ENCODE measurements around the gene GNG12. TPM values are rescaled to one million over a fixed set of nuclear protein-coding genes. Genes with fewer than 3 reads are reported as not detected.

Gene GNG12
- total and polyA plus RNA-seq, 12 donors, result 15.3 to 121 (median 84.7) TPM

- intact Hi-C loops (cut with DNase I), result no loop called here
- Histone ChIP-seq H3K4me3 (no peak overlapping the region), H3K27me3 (no peaks in the 10 kb centered on the region), H3K9me3 (replicated peaks in 1 of 3) (no peaks in the 10 kb centered on the region), H3K27ac (no peak overlapping the region), H3K36me3 (replicated peaks in 1 of 2) (no peaks in the 10 kb centered on the region), H3K4me1 (replicated peaks in 1 of 2) (no peaks in the 10 kb centered on the region)
- no peak for TF ChIP-seq CTCF (IDR thresholded peaks at IDR 0.05)
- TF ChIP-seq POLR2A (IDR thresholded peaks at IDR 0.05), result no peak
- 92 to 98% (median 94%) methylated on average over 2 of the region's 2 CpGs for whole genome bisulfite sequencing, 4 donors
- DNase-seq, result no peak
Measured at GRCh38 chr1:67655581-67655980, 177.7 kb downstream of the GNG12 start.

- no peak for TF ChIP-seq POLR2A (IDR thresholded peaks at IDR 0.05)
- TF ChIP-seq CTCF (IDR thresholded peaks at IDR 0.05), result no peak
- no peaks in the 10 kb centered on the region for H3K27me3 ChIP-seq
- no peaks in the 10 kb centered on the region for H3K36me3 ChIP-seq (replicated peaks in 1 of 2)
- intact Hi-C loops (cut with DNase I), result no loop called here
- H3K4me1 ChIP-seq (replicated peaks in 1 of 2), result no peaks in the 10 kb centered on the region
- H3K27ac ChIP-seq, result no peak overlapping the region
- no peaks in the 10 kb centered on the region for H3K9me3 ChIP-seq (replicated peaks in 1 of 3)
- no peak overlapping the region for H3K4me3 ChIP-seq
- no peak for DNase-seq
Measured at GRCh38 chr1:67653304-67653703, 180.0 kb downstream of the GNG12 start.

GRCh38 chr1:67652800-67653199, 180.5 kb downstream of the GNG12 start:
- Histone ChIP-seq H3K27ac (no peak overlapping the region), H3K4me1 (replicated peaks in 1 of 2) (peaks cover 0 to under 1% of the 10 kb centered on the region in 2 donors), H3K9me3 (replicated peaks in 1 of 3) (no peaks in the 10 kb centered on the region), H3K36me3 (replicated peaks in 1 of 2) (no peaks in the 10 kb centered on the region), H3K27me3 (no peaks in the 10 kb centered on the region), H3K4me3 (no peak overlapping the region)
- TF ChIP-seq CTCF (IDR thresholded peaks at IDR 0.05) (no peak), POLR2A (IDR thresholded peaks at IDR 0.05) (no peak)
- peak in 3 of 7 donors; percentile 12 to 24 (median 19) for DNase-seq
- 56 to 76% (median 70%) methylated on average over 2 of the region's 2 CpGs for WGBS, 4 donors
- intact Hi-C loops (cut with DNase I), result no loop called here

Small RNA genes within 50 kb of the gene (small RNA-seq; reads per million reads assigned to genes)
- gene RN7SL392P (0 reads per million in 2 donors), gene RNU7-80P (0 reads per million in 2 donors)

Other genes starting within 250 kb of the GNG12 start
- gene GADD45A, start 148.3 kb downstream of the GNG12 start, total RNA-seq, result 10 to 100 TPM in 6 of 9 donors, 1 to 10 TPM in 3; 5.3 to 26.9 (median 11.9) TPM
- gene GADD45A, start 148.3 kb downstream of the GNG12 start, polyA plus RNA-seq, result 10 to 100 TPM in 2 of 3 donors, 1 to 10 TPM in 1; 9.2 to 20.9 (median 19.6) TPM
- 10 to 100 TPM in 7 of 9 donors, 1 to 10 TPM in 2; 7.6 to 34.7 (median 19.5) TPM for gene DIRAS3, start 217.2 kb upstream of the GNG12 start, total RNA-seq
- 10 to 100 TPM; 11.5 to 26.1 (median 16.9) TPM for gene DIRAS3, start 217.2 kb upstream of the GNG12 start, polyA plus RNA-seq

Measured in adrenal gland (tissue), 12 donors.